ENCODE data around the gene MKNK2.
A peak's percentile ranks its signal among the peaks of the same experiment; 100 is the strongest.
"Not testable (repeated sequence)": the region's sequence is repeated elsewhere in the genome, so short reads cannot be mapped to it uniquely, and the experiment has no call there.

Gene MKNK2

DNA sequence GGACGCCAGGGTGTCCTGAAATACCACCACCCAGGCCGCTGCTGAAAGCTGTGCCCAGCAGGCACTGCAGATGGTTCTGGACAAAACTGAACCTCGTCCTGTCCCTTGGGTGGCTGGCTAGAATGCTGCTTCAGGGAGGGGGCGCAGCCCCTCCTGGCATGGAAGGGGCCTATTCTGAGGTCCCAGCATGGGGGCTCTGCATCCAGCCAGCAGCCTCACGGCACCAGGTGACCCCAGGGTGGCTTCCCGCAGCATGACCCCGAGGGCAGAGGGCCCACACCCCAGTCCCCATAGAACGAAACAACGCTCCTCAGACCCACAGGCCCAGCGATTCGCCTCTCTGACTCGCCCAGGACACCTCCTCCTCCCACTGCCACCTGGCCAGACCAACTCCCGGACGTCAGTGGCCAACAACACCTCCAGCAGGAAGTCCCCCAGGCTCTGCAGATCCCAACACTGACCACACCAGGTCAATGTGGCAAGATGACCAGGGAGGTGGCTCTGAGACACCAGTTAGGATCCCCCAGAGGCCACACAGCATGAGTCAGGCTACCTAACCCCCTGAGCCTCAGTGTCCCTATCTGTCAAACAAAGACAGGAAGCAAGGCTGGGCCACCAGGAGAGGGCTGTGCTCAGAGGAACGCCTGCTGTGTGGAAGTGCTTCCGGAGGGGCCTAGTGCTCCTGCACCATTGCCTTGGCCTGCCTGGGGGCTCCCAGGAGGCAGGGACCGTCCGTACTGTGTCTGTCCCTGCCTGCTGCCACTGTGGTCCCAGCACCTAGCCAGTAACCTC lies 6.1 kb downstream of the MKNK2 start:
- no peak for DNase-seq (ENCODE audit: low read depth, low spot score)

DNA sequence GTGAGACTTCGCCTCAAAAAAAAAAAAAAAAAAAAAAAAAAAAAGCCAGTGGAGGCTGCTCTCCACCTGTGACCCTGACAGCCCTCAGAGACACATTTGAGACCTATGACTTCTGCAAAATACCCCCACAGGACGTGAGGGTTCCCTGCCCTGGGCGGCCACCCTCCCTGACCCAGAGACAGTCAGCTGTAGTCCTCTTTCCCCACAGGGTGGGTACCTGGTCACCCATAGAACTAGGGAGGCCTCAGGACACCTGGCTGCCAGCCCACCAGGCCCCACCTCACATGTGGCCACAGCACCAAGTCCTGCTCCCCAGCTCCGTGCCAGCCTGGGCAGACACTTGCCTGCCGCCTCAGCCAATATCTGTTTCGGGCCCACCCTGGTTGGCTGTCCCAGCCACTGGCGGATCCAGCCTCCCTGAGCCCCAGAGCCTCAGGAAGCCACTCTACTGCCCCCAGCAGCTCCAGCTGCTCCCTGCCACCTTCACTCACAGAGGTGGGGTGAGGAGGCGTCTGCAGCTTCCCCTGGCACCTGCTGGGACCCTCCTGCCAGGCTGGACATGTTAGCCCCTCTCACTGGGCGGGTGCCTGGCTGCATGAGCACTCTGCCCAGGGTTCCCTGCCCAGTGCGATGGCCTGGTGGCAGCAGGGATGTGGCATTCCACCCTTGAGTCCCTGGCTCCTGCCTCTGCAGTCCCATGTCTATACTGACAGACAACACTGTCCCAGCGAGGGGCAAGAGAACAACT lies 6.9 kb downstream of the MKNK2 start:
- DNase-seq (ENCODE audit: low read depth, low spot score), result no peak

DNA sequence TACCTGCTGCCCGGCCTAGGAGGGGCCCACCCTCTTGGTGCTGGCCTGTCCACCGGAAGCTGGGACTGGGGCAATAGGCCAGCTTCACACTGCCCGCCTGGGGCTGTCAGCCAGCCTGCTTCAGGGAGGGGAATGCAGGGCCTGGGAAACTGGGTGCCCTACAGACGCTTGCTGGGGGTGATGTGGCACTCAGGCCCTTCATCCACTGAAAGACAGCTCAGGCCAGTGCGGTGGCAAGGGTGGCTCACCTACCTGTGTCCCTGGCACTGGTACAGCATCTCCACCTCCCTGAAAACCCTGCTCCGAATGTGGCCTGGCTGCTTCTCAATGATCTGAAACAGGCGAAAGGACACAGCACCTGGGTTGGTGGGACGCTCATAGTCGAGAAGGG lies 7.8 kb downstream of the MKNK2 start:
- no peak for DNase-seq (ENCODE audit: low read depth, low spot score)

DNA sequence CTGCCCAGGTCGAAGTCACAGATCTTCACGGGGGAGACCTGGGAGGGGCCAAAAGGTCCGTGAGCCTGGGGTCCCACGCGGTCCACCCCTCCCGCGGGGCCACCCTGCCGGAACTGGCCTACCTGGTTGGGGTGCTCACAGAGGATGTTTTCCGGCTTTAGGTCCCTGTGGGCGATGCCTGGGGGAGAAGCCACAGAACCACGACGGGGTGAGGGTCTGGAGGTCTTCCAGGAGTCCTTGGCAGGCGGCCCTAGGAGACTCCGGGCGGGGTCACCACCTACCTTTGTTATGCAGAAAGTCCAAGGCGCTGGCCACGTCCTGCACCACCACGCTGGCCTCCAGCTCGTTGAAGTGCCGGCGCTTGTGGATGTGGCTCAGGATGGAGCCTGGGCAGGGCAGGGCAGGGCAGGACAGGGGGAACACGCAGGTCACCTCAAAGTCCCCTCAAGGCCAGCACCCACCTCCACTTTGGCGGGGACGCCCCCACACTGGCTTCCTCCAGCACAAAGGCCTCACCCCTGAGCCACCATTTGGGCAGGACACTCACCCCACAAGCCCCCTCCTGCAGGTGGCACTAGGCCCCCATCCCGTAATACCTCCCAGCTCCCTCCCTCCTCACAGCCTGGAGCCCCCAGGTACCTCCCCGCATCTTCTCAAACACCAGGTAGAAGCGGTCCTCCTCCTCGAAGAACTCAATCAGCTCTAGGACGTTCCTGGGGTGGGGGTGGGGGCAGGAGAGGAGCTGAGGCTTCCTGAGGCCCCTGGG lies 8.4 kb downstream of the MKNK2 start:
- peak; percentile 77 for DNase-seq (ENCODE audit: low read depth, low spot score)

DNA sequence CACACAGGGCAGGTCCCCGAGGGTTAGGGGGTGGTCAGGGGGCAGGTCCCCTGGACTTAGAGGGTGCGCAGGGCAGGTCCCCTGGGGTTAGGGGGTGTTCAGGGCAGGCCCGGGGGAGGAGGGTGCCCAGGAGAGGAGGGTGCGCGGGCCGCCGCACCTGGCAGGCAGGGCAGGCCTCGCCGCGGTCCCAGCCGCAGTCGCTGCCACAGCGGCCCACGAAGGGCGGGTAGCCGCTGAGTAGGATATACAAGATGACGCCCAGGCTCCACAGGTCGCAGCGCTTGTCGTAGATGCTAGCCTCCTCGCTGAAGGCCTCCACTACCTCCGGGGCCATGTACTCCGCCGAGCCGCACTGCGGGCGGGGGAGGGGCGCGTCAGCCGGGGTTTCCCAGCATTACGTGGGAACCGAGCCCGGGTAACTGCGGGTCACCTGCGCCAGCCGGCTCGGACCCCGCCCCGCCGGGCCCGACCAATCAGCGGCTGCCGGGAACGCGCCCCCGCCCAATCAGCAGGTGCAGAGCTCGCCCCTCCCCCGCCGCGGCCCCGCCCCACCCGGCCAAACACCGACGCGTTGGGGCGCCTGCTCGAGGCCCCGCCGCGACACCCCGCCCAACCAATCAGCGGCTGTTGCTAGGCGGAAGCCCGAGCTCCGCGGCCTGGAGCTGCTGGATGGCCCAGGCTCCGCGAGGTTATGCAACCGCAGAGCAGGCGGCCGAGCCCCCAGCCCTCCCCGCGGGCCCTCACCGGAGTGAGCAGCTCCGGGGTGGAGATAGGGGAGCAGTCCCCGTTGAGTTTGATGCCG lies 9.2 kb downstream of the MKNK2 start:
- peak; percentile 98 for DNase-seq (ENCODE audit: low read depth, low spot score)

DNA sequence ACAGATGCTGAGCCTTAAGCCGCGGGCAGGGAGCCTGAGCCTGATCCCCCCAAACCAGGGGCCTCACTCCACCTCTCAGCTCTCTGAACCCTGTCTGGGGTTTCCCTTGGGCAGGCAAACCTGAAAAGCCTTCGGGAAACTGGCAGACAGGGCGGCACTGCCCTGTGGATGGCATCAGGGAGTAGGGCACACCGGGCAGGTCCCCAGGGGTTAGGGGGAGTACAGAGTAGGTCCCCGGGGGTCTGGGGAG lies 9.7 kb downstream of the MKNK2 start:
- no peak for DNase-seq (ENCODE audit: low read depth, low spot score)

DNA sequence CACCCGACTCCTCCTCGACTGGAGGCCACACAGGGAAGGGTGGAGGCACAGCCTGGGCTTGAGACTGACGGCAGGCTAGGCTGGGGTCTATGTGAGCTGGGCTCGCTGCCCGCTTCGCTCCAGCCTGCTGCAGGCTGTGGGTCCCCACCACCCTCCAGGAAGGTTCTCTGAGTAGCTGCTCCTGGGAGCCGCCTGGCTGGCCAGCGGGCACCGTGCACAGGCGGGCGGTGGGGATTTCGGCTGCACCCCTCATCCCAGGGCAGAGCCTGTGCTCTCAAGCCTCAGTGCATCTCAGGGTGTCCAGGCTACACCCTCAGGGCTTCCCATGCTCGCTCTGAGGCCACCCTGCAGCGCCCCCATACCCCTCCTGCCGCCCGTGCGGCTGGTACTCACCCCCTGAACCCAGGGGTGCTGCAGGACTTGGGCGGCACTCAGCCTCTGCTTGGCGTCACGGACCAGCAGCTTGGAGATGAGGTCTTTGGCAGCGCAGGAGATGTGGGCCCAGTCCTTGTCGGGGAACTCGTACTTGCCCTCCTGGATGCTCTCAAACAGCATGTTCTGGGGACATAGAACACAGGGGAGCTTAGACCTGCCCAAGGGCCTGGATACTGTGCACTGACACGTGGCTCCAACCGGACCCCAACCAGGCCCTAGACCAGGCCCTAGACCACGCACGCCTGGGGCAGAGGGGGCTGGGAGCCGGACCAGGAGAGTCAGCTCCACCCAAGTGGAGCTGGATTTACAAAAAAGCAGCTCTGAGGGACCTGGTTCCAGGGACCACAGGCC lies 10.2 kb downstream of the MKNK2 start:
- no peak for DNase-seq (ENCODE audit: low read depth, low spot score)

DNA sequence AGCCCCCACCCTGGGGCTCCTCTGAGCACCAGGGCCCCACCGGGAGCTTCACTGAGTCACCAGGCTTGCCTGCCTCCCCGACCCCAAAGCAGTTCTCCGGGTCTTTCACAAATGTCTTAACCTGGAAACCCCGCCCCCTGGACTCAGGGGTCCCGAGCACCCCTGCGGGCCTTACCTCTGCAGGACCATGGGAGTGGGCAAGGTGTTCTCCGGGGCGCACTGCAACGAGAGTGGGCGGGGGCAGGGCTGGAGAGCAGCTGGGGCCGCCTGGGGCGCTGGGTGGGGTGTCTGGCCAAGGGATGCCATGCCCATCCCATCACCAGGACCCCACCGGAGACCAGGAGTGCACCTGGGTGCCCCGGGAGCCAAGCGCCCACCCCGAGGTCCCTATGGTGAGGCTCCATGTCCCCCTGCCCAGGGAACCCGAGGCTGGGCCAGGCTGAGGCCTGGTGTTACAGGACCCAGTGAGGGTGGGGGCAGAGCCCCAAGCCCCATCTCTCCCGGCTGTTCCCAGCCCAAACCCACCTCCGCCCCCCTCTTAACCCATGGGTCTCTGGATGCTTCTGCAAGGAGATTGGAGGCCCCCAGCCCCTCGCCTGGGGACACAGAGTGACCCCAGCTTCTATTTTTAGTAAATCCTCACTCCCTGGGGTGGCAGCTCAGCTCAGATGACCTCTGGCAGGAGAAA lies 10.9 kb downstream of the MKNK2 start:
- DNase-seq (ENCODE audit: low read depth, low spot score), result no peak

DNA sequence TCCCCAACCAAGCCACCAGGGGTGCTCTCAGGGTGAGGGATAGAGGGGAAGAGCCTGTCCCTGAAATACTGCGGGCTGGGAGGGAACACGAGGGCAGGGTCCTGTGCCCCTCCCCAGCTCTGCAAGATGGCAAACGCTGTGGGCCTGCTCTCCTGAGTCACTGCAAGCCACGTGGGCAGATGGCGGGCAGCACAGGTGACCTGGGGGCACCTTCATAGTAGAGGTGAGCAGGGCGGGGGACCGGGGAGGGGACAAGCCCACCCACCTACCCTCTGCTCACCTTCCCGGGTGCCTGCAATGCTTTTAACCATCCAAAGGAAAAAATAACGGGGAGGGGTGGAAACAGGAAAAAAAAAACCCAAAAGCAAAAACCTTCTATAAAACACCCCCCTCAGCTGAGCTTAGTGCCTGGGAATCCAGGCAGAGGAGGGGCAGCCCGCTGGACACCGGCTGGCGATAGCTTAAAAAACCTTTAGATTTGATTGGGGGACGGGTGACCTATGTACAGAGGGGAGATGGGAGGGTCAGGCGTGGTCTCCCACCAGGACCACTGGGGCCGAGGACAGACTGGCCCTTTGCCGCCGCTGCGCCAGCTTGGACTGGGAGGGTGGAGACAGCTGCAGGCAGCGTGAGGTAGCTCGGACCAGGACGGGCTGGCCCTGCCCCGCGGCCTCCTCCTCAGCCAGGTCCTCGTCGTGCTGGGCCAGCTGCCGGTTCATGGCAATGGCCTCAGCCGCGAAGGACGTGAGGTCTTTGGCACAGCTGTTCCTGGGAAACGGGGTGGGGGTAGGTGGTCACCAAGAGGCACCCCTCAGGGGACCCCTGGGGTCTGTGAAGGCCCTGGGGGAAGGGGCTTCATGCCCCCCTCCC lies 11.7 kb downstream of the MKNK2 start:
- no peak for DNase-seq (ENCODE audit: low read depth, low spot score)

DNA sequence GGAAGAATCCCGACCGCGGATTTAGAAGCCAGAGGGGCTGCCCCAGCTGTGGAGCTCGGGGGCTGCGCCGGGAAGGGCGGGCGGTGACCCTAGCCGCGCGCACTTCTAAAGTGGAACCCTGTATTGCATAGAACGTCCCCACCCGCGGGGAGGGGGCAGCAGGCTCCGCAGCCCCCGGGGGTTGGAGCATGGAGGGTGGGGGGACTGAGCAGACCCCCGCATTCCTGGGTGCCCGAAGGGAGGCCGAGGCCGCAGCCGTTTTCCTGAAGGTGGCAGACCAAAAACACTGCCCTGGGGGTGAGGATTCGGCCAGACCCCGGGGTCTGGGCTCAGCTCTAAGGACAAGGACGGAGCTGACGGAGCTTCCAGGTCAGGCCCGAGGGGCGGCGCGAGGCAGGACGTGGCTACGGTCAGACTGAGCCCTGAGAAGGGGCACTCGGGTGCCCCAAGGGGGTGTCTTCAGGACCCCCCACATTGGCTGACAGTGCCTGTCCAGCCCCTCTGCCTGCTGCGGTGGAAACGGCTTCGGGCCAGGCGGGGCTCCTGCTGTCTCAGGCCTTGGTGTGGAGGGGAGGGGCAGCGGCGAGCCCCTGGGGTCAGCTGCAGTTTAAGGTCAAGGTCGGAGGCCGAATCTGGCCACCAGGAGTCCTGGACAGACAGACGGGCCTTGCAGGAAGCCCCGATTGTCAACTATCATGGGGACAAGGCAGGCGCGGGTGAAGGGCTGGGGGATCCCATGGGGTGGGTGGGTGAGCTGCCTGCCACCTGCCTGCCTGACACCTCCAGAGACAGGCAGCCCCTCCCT lies 12.6 kb downstream of the MKNK2 start:
- DNase-seq (ENCODE audit: low read depth, low spot score), result no peak

DNA sequence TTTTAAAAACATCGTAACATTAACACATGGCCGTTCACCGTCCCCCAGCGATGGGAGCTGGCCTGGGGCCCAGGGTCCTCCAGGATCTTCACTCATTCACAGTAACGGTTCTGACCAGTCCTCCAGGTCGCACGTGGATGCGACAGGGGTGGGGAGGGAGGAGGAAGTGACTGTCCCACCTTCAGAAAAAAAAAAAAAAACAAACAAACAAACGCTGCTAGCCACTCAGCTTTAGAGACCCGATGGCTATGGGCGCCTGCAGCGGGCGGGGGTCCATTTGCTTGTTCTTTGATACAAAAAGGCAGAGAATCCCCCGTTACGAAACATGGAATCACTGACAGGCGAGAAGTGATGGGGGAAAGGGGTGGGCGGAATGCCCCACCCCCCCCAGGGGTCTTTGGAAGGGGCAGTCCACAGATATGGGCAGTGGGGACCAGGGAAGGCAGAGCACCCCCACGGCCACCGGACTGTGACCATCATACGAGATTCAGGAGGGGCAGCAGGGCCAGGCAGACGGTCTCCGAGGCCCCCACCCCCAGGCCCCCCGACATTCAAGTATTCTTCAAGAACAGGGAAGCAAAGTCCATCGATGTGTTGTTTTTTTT lies 13.3 kb downstream of the MKNK2 start:
- no peak for DNase-seq (ENCODE audit: low read depth, low spot score)

DNA sequence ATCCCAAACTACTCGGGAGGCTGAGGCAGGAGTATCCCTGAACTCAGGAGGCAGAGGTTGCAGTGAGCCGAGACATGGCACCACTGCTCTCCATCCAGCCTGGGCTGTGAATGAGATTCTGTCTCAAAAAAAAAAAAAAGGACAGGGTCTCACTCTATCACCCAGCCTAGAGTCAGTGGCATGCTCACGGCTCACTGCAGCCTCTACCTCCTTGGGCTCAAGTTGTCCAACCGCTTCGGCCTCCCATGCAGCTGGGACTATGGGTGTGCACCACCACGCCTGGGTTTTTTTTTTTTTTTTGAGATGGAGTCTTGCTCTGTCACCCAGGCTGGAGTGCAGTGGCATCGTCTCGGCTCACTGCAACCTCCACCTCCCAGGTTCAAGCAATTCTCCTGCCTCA lies 14.6 kb downstream of the MKNK2 start:
- DNase-seq (ENCODE audit: low read depth, low spot score), result no peak

DNA sequence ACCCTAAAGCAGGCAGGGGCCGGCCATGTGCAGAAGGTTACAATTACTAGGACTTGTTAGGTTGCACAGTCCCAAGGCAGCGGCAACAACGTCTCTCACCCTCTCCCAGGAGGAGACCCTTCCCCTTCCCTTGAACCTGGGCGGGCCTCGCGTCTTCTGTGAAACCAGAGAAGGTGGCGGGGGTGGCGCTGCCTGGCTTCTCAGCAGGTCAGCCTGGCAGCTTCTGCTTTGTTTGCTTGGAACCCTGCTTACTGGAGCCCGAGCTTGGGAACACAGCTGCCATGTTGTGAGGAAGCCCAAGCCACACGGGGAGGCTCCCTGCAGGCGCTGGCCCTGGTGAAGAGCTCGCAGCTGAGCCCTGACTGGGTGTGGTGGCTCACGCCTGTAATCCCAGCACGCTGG lies 15.5 kb downstream of the MKNK2 start:
- DNase-seq (ENCODE audit: low read depth, low spot score), result no peak

DNA sequence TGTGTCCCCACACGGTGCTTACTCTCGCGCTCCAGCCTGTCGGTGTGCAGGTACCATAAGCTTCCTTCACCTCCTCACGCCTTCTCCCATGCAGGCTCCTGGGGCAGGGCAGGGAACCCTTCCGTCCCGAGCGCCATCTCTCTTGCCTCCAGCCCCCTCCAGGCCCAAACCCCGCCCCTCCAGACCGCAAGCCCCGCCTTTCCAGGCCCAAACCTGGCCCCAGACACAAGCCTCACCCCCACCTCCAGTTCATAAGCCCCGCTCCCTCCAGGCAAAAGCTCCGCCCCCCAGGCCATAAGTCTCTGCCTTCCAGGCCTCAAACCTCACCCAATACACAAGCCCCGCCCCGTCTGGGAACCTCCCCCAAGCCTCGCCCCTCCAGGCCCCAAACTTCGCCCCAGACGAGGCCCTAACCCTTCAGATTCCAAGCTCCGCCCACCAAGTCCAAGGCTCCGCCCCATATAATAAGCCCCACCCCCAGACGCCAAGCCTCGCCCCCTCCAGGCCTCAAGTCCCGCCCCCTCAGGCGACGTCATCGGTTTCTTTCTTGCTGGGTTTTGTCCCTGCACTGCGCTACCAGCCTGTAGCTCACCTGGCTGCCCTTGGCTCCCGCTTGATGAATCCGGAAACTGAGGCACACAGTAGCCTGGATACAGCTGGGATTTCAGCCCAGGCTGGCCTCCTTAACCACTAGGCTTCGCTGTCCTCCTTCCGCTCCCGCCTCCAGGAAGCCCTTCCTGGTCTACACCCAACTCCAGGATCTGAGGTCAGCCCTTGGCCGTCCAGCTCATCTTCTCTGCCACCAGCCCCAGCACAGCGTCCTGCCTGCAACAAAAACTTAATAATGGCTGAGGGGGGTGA lies 16.1 kb downstream of the MKNK2 start:
- peak; percentile 42 for DNase-seq (ENCODE audit: low read depth, low spot score)

DNA sequence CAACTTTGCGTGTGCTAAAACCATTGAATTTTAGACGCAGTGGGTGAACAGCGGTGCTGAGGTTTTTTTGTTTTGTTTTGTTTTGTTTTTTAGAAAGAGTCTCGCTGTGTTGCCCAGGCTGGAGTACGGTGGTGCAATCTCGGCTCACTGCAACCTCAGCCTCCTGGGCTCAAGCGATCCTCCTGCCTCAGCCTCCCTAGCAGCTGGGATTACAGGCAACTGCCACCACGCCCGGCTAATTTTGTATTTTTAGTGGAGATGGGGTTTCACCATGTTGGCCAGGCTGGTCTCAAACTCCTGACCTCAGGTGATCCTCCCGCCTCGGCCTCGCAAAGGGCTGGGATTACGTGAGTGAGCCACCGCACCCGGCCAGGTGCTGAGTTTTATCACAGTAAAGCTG lies 16.8 kb downstream of the MKNK2 start:
- not testable (repeated sequence) for DNase-seq (ENCODE audit: low read depth, low spot score)

DNA sequence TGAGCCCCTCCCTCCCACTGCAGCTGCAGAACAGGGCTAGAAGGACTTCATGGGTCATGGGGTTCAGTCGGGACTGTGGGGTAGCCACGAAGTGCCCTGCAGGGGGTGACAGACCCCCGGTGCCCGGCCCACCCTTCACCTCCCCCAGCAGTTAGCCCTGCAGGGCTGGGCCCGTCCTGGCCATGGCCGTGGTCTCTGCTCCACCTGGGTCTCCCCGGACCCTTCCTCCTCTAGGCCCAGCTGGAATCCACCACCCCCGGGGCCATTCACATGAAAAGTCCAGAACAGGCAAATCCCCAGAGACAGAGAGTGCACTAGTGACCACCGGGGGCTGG lies 17.3 kb downstream of the MKNK2 start:
- DNase-seq (ENCODE audit: low read depth, low spot score), result no peak

DNA sequence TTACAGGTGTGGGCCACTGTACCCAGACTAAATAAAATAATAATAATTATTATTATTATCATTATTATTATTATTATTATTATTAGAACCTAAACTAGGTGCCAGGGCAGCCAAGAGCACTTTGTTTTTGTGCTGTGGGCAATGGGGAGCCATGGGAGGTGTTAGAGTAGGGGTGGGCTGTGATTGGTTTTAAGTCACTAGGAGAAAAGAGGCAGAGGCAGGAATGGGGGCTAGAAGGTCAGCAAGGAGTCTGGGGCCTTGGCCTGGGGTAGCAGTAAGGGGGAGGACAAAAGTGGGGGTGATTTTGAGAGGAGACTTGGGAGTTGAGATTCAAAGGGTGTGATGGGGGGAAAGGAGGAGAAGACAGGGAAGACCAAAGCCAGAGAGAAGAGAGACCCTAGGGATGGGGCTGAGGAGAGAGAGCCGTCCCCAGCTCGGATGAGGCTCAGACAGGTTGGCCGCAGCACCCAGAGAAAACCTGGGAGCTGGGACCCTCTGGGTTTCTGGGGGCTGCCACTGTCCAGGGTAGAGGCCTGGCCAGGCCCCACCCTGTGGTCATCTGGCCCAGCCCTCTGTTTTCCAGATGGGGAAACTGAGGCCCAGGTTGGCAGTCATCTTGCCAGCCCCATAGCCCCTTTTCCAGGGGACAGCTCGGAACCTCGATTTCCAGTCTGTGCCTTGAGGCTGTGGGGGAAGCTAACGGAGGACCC lies 17.8 kb downstream of the MKNK2 start:
- no peak for DNase-seq (ENCODE audit: low read depth, low spot score)
